NK-92 treated with Interleukin-12 subunit alpha and Interleukin-12 subunit beta, amount 100 ng/mL, for 24 hours (cell line): ENCODE measurements around the gene ENAH.
"Not testable (repeated sequence)": the region's sequence is repeated elsewhere in the genome, so short reads cannot be mapped to it uniquely, and the experiment has no call there.

Source experiments
- DNase-seq: peaks from one replicate; lab custom pipeline; 2025; lab: John Stamatoyannopoulos, UW

ENAH gene

GRCh38 chr1:225525377-225525776 is 127.5 kb downstream of the ENAH start:
- DNase-seq = no peak

GRCh38 chr1:225524570-225524969 is 128.4 kb downstream of the ENAH start:
- no peak for DNase-seq

GRCh38 chr1:225523263-225523950 is 129.5 kb downstream of the ENAH start:
- no peak for DNase-seq

- DNase-seq = no peak
These were observed 130.2 kb downstream of the ENAH start for GRCh38 chr1:225522588-225523262.

- no peak for DNase-seq
These were observed 132.2 kb downstream of the ENAH start for GRCh38 chr1:225520587-225521227.

- no peak for DNase-seq
These were observed 133.6 kb downstream of the ENAH start for GRCh38 chr1:225519166-225519863.

- DNase-seq = no peak
These were observed 135.2 kb downstream of the ENAH start for GRCh38 chr1:225517697-225518096.

- no peak for DNase-seq
These were observed 135.7 kb downstream of the ENAH start for GRCh38 chr1:225517221-225517620.

- DNase-seq = no peak
These were observed 138.2 kb downstream of the ENAH start for GRCh38 chr1:225514671-225515081.

GRCh38 chr1:225513576-225513975 is 139.3 kb downstream of the ENAH start:
- not testable (repeated sequence) for DNase-seq

GRCh38 chr1:225511828-225512381 is 141.0 kb downstream of the ENAH start:
- no peak for DNase-seq

- DNase-seq = not testable (repeated sequence)
These were observed 142.2 kb downstream of the ENAH start for GRCh38 chr1:225510740-225511139.

- no peak for DNase-seq
These were observed 143.2 kb downstream of the ENAH start for GRCh38 chr1:225509770-225510169.

GRCh38 chr1:225509376-225509707 is 143.6 kb downstream of the ENAH start:
- no peak for DNase-seq

GRCh38 chr1:225508538-225509375 is 144.2 kb downstream of the ENAH start:
- DNase-seq = no peak

- DNase-seq = no peak
These were observed 146.2 kb downstream of the ENAH start for GRCh38 chr1:225506727-225507126.

GRCh38 chr1:225504776-225505175 is 148.1 kb downstream of the ENAH start:
- DNase-seq = no peak

GRCh38 chr1:225500624-225501192 is 152.2 kb downstream of the ENAH start:
- DNase-seq = no peak

- no peak for DNase-seq
These were observed 154.3 kb downstream of the ENAH start for GRCh38 chr1:225498549-225499136.

- DNase-seq = no peak
These were observed 158.0 kb downstream of the ENAH start for GRCh38 chr1:225494789-225495359.
